OCI-LY3 (cell line): ENCODE measurements around the gene GAA.

Source experiments
- CTCF ChIP-seq: fragments of 200-600, 300-600 bp; sonication (generic); IDR thresholded peaks from 2 replicates; pipeline ENCODE4 v1.5.1; 2014; ENCODE audit warnings: antibody characterized with exemption, low read length, low read depth
- EZH2phosphoT487 ChIP-seq: fragments of 200-600 bp; shearing (Covaris generic); IDR thresholded peaks from 2 replicates; pipeline ENCODE4 v1.6.1; 2018; ENCODE audit warnings: antibody characterized with exemption, mixed run types, low read depth

GRCh38 chr17:80101011-80101945 lies at the start of gene GAA:
- TF ChIP-seq CTCF (peak; percentile 67), EZH2phosphoT487 (no peak)
